GM19035 (cell line): ENCODE data around the gene AADAC.
"Not testable (repeated sequence)": the region's sequence is repeated elsewhere in the genome, so short reads cannot be mapped to it uniquely, and the experiment has no call there.

Experiments used
- ATAC-seq: cut with Tn5 transposase; IDR thresholded peaks from one replicate; pipeline ENCODE4 v1.9.1; 2021; ENCODE audit not compliant: unreplicated experiment

The AADAC gene

DNA sequence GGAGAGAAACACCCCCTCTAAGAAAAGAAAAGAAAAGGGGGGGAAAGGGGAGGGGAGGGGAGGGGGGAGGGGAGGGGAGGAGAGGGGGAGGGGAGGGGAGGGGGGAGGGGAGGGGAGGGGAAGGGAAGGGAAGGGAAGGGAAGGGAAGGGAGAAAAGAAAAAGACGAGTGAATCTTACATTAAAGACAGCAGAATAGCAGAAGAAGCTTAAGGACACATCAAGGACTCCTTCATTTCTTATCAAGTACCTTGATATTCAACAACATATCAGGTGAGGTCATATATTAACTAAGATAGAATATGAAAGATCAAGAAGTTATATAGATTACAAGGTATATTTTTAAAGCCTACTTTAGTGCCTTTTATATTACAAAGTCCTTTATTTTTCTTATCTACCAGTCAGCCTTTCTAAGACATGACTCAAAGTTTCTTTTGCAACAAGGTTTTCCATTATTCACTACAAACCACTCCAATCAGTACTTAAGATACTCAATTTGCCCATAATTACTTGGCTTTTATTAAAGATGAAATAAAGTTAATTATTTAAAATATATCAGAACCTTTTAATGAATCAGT is 17.7 kb upstream of the AADAC start:
- no peak for ATAC-seq

GRCh38 chr3:151798466-151798865 is 15.4 kb upstream of the AADAC start:
- ATAC-seq: no peak

GRCh38 chr3:151800431-151800830 is 13.5 kb upstream of the AADAC start:
- ATAC-seq: no peak

DNA sequence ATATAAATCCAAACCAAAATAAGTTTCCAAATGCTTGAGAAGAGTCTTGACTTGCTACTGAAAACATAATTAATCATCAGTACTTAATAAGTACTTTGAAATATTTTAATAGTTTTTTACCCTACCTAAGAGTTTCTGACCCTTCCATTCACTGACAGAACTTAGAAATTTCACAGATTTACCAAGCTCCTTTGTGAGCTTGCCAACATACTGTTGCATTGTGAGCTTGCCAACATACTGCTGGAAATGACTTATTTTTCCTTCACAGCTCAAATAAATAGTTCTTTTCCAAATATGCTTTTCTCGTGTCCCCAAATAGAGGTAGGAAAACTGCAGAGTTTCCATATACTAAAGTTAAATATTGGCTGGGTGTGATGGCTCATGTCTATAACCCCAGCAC is 9.6 kb upstream of the AADAC start:
- no peak for ATAC-seq

DNA sequence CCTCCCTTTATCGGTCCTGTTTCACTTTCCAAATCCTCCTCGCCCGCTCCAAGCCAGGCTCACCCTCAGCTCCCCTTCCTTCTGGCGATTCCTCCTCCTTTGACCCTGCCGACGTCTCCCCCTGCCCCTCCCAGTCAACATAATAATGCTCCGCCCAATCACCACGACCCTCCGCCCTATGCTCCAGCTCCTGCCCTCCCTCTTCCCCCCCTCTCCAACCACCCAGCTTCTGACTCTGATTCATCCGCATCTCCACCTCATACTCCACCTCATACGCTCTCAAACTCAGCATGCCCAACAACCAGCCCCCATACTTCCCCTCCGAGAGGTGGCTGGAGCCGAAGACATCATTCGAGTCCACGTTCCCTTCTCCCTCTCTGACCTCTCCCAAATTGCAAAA is 7.1 kb upstream of the AADAC start:
- ATAC-seq: no peak

GRCh38 chr3:151808926-151809325 is 5.0 kb upstream of the AADAC start:
- ATAC-seq: not testable (repeated sequence)

GRCh38 chr3:151811474-151811873 is 2.4 kb upstream of the AADAC start:
- ATAC-seq: no peak

DNA sequence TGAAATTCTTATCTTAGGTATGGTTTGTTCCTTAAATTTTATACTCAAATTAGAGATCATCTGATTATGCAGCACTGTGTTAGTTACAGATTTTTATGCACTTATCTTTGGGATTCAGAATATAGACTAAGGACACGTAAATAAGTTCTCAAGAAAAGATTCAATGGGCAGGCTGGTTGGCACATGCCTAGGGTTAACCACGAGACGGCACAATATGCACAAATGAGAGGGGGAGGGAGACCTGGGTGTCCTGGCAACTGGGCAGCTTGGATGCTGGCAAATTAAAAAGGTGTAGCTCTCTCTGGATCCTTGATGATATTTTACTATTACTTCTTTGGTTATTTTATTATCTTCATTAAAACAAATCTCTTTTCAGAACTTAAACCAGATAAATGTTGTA is 672 bp downstream of the AADAC start:
- ATAC-seq: no peak

DNA sequence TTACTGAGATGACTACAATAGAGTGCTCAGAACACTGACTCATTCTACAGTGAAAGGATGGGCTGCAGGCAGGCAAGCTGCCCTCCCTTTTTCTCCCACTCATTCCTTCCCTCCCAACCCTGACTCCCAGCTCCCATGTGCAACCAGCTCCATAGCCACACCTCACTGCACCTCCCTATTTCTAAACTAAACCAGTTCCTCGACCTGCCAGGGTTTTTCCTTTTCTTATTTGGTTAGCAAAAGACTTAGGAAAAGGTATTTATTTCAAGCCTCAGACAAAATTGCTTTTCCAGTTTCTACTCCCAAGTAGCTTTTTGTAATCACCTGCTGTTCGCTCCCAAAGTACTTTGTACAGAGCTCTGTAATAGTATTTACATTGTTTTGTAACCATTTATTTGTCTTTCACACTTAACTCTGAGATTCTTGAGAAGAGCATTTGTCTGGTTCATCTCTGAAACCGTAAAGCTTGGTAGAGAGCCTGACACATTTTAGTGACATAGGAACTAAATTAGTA is 2.2 kb downstream of the AADAC start:
- ATAC-seq: no peak

- no peak for ATAC-seq
These were observed 3.6 kb downstream of the AADAC start for GRCh38 chr3:151817473-151817872.

- no peak for ATAC-seq
These were observed 4.4 kb downstream of the AADAC start for GRCh38 chr3:151818361-151818760.

- ATAC-seq: no peak
These were observed 6.0 kb downstream of the AADAC start for GRCh38 chr3:151819910-151820309.

GRCh38 chr3:151827816-151828215 is 13.9 kb downstream of the AADAC start:
- ATAC-seq: no peak

GRCh38 chr3:151835751-151836525 is 22.0 kb downstream of the AADAC start:
- ATAC-seq: no peak

DNA sequence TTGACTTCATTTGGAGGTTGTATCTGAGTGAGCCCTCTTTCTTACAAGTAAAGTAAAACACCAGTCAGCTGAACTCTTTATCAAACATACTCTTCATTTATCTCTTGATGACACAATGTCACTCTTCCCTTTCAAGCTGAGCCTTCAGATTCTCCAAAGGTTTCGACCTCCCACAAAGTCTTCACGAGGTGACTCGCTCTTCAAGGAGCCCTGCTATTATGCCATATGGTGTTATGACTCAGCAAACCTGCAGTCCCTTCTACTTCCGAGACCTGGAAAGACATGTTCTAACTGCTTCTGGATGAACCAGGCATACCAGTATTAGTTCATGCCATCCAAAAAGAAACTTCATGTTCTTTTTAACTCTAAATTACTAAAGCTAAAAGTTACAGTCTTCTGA is 23.1 kb downstream of the AADAC start:
- no peak for ATAC-seq

GRCh38 chr3:151838574-151839312 is 24.8 kb downstream of the AADAC start:
- ATAC-seq: peak; percentile 67

DNA sequence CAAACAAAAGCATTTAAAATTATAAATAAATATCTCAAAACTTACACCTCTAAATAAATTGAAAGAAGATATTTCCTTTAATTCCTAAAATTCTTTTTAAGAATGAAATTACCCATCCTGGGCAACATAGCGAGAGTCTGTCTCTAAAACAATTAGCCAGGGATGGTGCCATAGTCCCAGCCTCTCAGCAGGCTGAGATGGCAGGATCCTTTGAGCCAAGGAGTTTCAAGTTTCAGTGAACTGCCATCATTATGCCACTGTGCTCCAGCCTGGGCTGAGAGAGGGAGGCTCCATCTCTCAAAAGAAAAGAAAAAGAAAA is 25.4 kb downstream of the AADAC start:
- ATAC-seq: no peak

DNA sequence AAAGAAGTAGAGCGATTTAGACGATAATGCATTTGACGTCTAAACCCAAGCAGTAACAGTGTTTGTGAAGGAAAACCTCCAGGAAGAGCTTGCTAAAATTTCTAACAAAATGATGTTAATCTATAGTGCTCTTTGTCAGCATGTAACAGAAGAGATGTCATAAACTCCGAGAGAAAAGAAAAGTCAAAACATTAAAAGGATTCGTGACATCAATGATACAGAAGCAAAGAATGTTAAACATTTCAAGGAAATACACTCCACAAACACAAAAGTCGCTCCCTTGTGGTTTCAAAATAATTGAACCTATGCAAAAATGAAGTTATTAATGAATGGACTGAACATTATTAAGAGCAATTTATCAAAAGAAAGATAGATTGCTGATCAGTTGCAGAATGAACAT is 27.9 kb downstream of the AADAC start:
- ATAC-seq: no peak

DNA sequence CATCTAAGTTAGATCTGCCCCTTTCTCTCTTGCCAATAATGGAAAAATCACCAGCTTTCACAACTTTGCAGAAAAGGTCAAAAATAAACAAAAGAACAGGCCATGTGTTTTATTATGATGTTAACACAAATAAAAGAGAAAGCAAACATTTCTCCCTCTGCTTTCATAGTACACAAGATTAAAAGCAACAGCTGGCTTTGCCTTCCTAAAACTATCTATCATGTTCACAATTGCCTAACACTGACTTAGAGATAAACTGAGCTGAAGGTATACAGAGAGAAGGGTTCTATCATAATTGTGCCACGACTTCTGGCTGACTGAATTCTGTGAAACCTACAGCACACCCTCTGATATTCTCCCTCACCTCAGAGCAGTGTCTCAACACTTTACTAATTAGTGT is 29.4 kb downstream of the AADAC start:
- ATAC-seq: no peak

DNA sequence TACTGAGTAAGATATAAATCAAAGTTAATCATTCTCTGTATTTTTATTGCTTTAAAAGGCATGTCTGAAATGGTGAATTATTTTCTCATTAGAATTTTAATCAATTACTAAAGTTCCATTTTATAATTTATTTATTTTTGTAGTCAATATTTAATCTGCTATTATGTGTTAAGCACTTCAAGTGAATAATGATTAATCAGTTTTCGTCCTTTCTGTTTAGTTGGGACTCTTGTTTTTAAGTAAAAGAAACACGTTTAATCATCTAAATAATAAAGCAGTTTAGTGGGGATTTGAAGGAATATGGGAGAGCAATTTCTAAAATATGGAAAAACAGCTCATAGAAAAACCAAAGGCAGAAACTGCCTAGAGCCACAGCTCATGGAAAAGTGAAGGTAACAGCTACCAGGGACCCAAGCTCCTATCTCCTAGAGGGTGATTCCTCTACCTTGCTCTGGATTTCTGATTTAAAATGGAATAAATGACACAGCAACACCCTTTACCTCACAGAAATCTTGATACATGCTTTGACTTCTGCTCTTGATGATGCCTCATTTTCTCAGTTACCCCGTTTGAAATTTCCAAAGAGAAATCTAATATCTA is 31.5 kb downstream of the AADAC start:
- no peak for ATAC-seq

DNA sequence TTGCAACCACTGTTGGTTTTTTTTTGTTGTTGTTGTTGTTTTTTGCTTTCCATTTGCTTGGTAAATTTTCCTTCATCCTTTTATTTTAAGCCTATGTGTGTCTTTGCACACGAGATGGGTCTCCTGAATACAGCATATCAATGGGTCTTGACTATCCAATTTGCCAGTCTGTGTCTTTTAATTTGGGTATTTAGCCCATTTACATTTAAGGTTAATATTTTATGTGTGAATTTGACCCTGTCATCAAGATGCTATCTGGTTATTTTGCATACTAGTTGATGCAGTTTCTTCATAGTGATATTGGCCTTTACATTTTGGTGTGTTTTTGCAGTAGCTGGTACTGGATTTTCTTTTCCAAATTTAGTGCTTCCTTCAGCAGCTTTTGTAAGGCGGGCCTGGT is 36.1 kb downstream of the AADAC start:
- ATAC-seq: not testable (repeated sequence)
